ENCODE results near the gene NECTIN1. TPM values are rescaled to one million over a fixed set of nuclear protein-coding genes. Genes with fewer than 3 reads are reported as not detected.

The NECTIN1 gene
- total and polyA plus RNA-seq, 2 experiments from 2014 or later, result 1.0 to 5.2 TPM

DNA sequence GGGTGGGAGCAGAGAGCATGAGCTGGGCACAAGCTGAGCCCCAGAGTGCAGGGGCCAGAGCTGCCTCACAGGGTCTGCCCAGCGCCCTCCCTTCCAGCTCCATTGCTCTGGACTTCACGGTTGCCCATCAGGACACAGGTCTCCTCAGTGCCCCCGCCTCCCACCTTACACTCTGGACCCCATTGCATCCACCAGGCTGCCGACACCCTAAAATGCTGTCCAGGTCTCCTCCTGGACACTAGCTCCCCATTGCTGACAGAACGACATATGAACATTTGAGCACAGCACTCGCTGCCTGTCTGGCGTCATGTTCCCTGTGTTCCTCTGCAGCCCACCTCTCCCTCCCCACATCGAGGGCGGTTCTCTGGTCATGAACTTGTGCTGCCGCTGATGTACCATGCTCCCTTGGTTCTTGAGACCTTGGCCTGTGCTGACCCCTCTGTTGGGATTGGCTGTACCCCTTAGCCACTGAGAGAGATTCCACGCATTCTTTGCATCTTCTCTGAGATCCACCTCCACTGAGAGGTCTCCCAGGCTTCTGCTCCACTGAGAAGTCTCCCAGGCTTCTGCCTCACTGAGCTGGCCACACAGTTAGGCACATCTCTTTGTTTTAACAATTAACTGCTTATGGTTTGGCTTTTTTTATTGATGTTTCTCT, 34.2 kb upstream of the NECTIN1 start:
- Histone ChIP-seq H3K4me2 (ENCODE audit: unreplicated experiment) (no peak overlapping the region), H3K4me1 (ENCODE audit: insufficient read depth) (peaks cover 12% of the 10 kb centered on the region), H3K9ac (no peak overlapping the region), H2AFZ (no peak overlapping the region), H3K27me3 (replicated peaks; ENCODE audit: insufficient read depth) (no peaks in the 10 kb centered on the region), H3K27ac (no peak overlapping the region), H3F3A (ENCODE audit: insufficient read depth) (0 out of 2 replicates have a peak, but pooled peaks cover 4% of the 10 kb centered on the region), H3K9me2 (ENCODE audit: insufficient read depth) (no peaks in the 10 kb centered on the region), H3K36me3 (ENCODE audit: low read depth) (no peaks in the 10 kb centered on the region), H3K4me3 (no peak overlapping the region), H3K9me3 (ENCODE audit: low read depth) (no peaks in the 10 kb centered on the region), H3K79me2 (ENCODE audit: insufficient read depth) (no peaks in the 10 kb centered on the region), H4K20me1 (ENCODE audit: insufficient read depth) (no peaks in the 10 kb centered on the region)
- WGBS, 2 experiments (ENCODE audit: low coverage in 1 of 2, low lambda C conversion rate in 2 of 2, missing lambda C conversion rate in 2 of 2), result 66 to 72% methylated on average over 10 to 11 of the region's 11 CpGs
- TF ChIP-seq EZH2phosphoT487 (IDR thresholded peaks at IDR 0.05; ENCODE audit: insufficient read depth, low read depth) (no peak), EZH2 (IDR thresholded peaks at IDR 0.05; ENCODE audit: insufficient read depth, poor library complexity, severe bottlenecking) (no peak)
- DNase-seq, result no peak
- in situ Hi-C loops (cut with MboI), result no loop called here

GRCh38 chr11:119759747-119760412, 30.9 kb upstream of the NECTIN1 start:
- Histone ChIP-seq H3K4me1 (ENCODE audit: insufficient read depth) (peaks cover 12% of the 10 kb centered on the region), H3K79me2 (ENCODE audit: insufficient read depth) (no peaks in the 10 kb centered on the region), H3K9ac (no peak overlapping the region), H3F3A (ENCODE audit: insufficient read depth) (0 out of 2 replicates have a peak, but pooled peaks cover 4% of the 10 kb centered on the region), H3K4me3 (no peak overlapping the region), H2AFZ (0 out of 2 replicates have a peak overlapping the region, but pooled peaks have one; percentile 14), H3K36me3 (ENCODE audit: low read depth) (no peaks in the 10 kb centered on the region), H4K20me1 (ENCODE audit: insufficient read depth) (no peaks in the 10 kb centered on the region), H3K9me2 (ENCODE audit: insufficient read depth) (no peaks in the 10 kb centered on the region), H3K27ac (no peak overlapping the region), H3K4me2 (ENCODE audit: unreplicated experiment) (peak overlapping the region; percentile 18), H3K9me3 (ENCODE audit: low read depth) (no peaks in the 10 kb centered on the region), H3K27me3 (replicated peaks; ENCODE audit: insufficient read depth) (no peaks in the 10 kb centered on the region)
- no peak for DNase-seq
- TF ChIP-seq EZH2phosphoT487 (IDR thresholded peaks at IDR 0.05; ENCODE audit: insufficient read depth, low read depth) (no peak), EZH2 (IDR thresholded peaks at IDR 0.05; ENCODE audit: insufficient read depth, poor library complexity, severe bottlenecking) (no peak)
- in situ Hi-C loops (cut with MboI), result no loop called here
- 69 to 72% methylated on average over 5 of the region's 5 CpGs for WGBS, 2 experiments (ENCODE audit: low coverage in 1 of 2, low lambda C conversion rate in 2 of 2, missing lambda C conversion rate in 2 of 2)

GRCh38 chr11:119759324-119759723, 30.3 kb upstream of the NECTIN1 start:
- Histone ChIP-seq H3K9ac (no peak overlapping the region), H3K4me3 (no peak overlapping the region), H3K9me2 (ENCODE audit: insufficient read depth) (no peaks in the 10 kb centered on the region), H2AFZ (0 out of 2 replicates have a peak overlapping the region, but pooled peaks have one; percentile 14), H3K36me3 (ENCODE audit: low read depth) (no peaks in the 10 kb centered on the region), H4K20me1 (ENCODE audit: insufficient read depth) (no peaks in the 10 kb centered on the region), H3K27ac (no peak overlapping the region), H3K79me2 (ENCODE audit: insufficient read depth) (no peaks in the 10 kb centered on the region), H3K4me2 (ENCODE audit: unreplicated experiment) (peak overlapping the region; percentile 18), H3K27me3 (replicated peaks; ENCODE audit: insufficient read depth) (no peaks in the 10 kb centered on the region; the same call in 1 of the 2 replicates), H3K9me3 (ENCODE audit: low read depth) (no peaks in the 10 kb centered on the region), H3K4me1 (ENCODE audit: insufficient read depth) (peaks cover 12% of the 10 kb centered on the region), H3F3A (ENCODE audit: insufficient read depth) (0 out of 2 replicates have a peak, but pooled peaks cover 4% of the 10 kb centered on the region)
- TF ChIP-seq EZH2phosphoT487 (IDR thresholded peaks at IDR 0.05; ENCODE audit: insufficient read depth, low read depth) (no peak), EZH2 (IDR thresholded peaks at IDR 0.05; ENCODE audit: insufficient read depth, poor library complexity, severe bottlenecking) (no peak)
- in situ Hi-C loops (cut with MboI), result no loop called here
- WGBS, 2 experiments (ENCODE audit: low coverage in 1 of 2, low lambda C conversion rate in 2 of 2, missing lambda C conversion rate in 2 of 2), result 26 to 30% methylated on average over 8 of the region's 8 CpGs
- DNase-seq, result peak; percentile 87

- DNase-seq, result peak; percentile 73
- 2 to 3% methylated on average over 2 of the region's 2 CpGs for WGBS, 2 experiments (ENCODE audit: low coverage in 1 of 2, low lambda C conversion rate in 2 of 2, missing lambda C conversion rate in 2 of 2)
- in situ Hi-C loops (cut with MboI), result no loop called here
Measured at GRCh38 chr11:119758291-119758690, 29.3 kb upstream of the NECTIN1 start.

More at GRCh38 chr11:119758291-119758690, 29.3 kb upstream of the NECTIN1 start:
- Histone ChIP-seq H3K4me2 (ENCODE audit: unreplicated experiment) (no peak overlapping the region), H3K27ac (no peak overlapping the region), H3K4me1 (ENCODE audit: insufficient read depth) (peaks cover 14% of the 10 kb centered on the region), H3K79me2 (ENCODE audit: insufficient read depth) (no peaks in the 10 kb centered on the region), H3K4me3 (no peak overlapping the region), H3K9ac (no peak overlapping the region), H3K9me2 (ENCODE audit: insufficient read depth) (no peaks in the 10 kb centered on the region), H3F3A (ENCODE audit: insufficient read depth) (0 out of 2 replicates have a peak, but pooled peaks cover 4% of the 10 kb centered on the region), H4K20me1 (ENCODE audit: insufficient read depth) (no peaks in the 10 kb centered on the region), H3K27me3 (replicated peaks; ENCODE audit: insufficient read depth) (no peaks in the 10 kb centered on the region; the same call in 1 of the 2 replicates), H3K9me3 (ENCODE audit: low read depth) (no peaks in the 10 kb centered on the region), H3K36me3 (ENCODE audit: low read depth) (no peaks in the 10 kb centered on the region), H2AFZ (no peak overlapping the region)
- TF ChIP-seq EZH2 (IDR thresholded peaks at IDR 0.05; ENCODE audit: insufficient read depth, poor library complexity, severe bottlenecking) (no peak), EZH2phosphoT487 (IDR thresholded peaks at IDR 0.05; ENCODE audit: insufficient read depth, low read depth) (no peak)
